ENCODE data around the gene DCP1A. TPM values are rescaled to one million over a fixed set of nuclear protein-coding genes. Genes with fewer than 3 reads are reported as not detected.

Gene DCP1A
- 16.2 TPM for polyA plus RNA-seq (2012; ENCODE audit: insufficient read length, low read depth)

DNA sequence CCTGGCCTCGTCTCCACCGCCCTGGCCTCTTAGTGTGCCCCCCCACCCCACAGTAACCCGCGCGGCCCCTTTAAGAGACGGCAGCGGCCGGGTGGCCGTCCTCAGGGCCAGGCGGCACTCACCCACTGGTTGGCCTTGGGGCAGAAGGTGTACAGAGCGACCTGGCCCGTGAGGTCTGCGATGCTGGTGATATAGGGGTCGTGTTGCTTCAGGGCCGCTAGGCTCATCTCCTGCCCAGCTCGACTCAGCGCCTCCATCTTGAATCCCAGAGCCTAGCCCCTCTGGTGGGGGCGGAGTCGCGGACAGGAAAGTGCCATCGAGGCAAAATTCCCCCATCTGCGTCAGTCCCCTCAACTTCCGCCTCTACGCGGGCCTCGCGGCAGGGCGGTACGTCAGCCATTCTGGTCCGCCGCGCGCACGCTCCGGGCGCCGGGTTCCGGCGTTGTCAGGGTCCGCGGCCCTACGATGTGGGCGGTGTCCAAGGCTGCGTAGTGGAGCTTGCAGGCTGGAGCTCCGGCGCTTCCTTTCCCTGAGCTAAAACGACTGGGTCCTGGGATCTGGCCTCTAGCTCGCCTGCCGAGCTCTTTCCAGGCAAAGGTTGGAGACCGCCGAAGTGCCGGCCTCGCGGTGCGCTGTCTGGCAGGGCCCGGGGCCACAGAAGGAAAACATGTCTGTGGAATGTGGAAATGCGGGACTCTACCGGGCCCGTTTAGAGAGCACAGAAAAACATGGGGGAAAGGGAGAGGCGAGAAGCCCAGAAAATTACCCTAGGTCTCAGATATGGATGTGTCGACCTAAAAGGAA lies at the start of gene DCP1A:
TSS of gene DCP1A (minus strand) at position 283 of the 804 bp plus-strand sequence. CDS start at position 257, 26 bp downstream.
- TF ChIP-seq FOXP2 (optimal IDR thresholded peaks at IDR 0.05; ENCODE audit: borderline replicate concordance, extremely low read depth, extremely low read length, insufficient read depth) (peak; percentile 96), TAF1 (IDR thresholded peaks at IDR 0.05; ENCODE audit: borderline replicate concordance, insufficient read depth, low read length) (peak; percentile 95), POLR2AphosphoS5 (IDR thresholded peaks at IDR 0.05; ENCODE audit: low read depth, low read length) (peak; percentile 84), SIN3A (IDR thresholded peaks at IDR 0.05; ENCODE audit: borderline replicate concordance, insufficient read depth, low read length) (no peak)
- TF ChIP-seq, protein P1, sequence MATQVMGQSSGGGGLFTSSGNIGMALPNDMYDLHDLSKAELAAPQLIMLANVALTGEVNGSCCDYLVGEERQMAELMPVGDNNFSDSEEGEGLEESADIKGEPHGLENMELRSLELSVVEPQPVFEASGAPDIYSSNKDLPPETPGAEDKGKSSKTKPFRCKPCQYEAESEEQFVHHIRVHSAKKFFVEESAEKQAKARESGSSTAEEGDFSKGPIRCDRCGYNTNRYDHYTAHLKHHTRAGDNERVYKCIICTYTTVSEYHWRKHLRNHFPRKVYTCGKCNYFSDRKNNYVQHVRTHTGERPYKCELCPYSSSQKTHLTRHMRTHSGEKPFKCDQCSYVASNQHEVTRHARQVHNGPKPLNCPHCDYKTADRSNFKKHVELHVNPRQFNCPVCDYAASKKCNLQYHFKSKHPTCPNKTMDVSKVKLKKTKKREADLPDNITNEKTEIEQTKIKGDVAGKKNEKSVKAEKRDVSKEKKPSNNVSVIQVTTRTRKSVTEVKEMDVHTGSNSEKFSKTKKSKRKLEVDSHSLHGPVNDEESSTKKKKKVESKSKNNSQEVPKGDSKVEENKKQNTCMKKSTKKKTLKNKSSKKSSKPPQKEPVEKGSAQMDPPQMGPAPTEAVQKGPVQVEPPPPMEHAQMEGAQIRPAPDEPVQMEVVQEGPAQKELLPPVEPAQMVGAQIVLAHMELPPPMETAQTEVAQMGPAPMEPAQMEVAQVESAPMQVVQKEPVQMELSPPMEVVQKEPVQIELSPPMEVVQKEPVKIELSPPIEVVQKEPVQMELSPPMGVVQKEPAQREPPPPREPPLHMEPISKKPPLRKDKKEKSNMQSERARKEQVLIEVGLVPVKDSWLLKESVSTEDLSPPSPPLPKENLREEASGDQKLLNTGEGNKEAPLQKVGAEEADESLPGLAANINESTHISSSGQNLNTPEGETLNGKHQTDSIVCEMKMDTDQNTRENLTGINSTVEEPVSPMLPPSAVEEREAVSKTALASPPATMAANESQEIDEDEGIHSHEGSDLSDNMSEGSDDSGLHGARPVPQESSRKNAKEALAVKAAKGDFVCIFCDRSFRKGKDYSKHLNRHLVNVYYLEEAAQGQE (IDR thresholded peaks at IDR 0.05; ENCODE audit: insufficient read depth in 1 of 2, low read depth in 2 of 2, low read length in 2 of 2), result peak; percentile 29 to 61; a peak in 2 of 4 replicates

DNA sequence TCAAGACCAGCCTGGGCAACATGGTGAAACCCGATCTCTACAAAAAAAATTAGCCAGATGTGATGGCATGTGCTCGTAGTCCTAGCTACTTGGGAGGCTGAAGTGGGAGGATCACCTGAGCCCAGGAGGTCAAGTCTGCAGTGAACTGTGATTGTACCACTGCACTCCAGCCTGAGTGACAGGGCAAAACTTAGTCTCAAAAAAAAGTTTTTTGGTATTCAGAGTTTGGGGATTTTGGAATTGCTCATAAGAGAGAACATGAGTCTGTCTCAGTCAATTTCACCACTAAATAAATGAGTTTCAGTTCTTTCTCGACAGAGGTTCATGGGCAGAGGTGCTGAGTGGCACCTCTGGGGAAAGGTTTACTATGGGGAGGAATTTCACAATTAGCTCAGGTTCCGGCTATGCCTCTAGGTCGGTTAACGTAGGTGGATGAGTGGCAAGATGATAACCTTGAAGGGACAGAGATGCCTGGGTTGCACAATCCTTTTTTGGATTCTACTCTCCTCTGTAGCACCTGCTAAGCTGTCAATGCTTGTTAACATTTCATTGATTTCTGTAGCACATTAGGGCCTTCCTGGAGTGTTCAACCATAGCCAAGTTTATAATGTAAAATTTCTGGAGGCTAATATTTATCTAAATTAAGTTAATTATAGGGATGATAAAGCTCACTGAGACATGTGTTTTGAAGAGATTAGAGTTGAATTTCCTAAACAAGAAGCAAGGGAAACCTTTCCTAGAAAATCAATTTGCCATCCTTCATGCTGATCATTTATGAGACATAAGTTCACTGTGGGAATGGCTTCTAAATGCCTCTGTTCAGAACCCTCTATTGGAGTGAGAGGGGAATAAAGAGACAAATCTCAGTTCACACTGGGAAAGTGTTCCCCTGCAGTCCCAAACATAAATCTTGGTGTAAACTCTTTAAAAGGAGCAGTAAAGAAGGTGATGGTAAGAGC lies 37.4 kb upstream of the DCP1A start:
- no peak for TF ChIP-seq POLR2AphosphoS5 (IDR thresholded peaks at IDR 0.05; ENCODE audit: low read depth, low read length)
- TF ChIP-seq, protein P1 (IDR thresholded peaks at IDR 0.05; ENCODE audit: insufficient read depth in 1 of 2, low read depth in 2 of 2, low read length in 2 of 2), result no peak

DNA sequence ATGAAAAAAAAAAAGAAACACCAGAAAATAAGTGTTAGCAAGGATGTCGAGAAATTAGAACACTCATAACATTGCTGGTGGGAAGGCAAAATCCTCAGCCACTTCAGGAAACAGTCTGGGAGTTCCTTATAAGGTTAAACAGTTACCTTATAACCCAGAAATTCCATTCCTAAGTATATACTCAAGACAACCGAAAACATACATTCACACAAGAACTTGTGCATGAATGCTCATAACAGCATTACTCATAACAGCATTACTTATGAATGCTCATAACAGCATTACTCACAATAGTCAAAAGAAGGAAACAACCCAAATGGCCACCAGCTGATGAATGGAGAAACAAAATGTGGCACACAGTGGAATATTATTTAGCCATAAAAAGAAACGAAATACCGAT lies 34.8 kb upstream of the DCP1A start:
- TF ChIP-seq SIN3A (IDR thresholded peaks at IDR 0.05; ENCODE audit: borderline replicate concordance, insufficient read depth, low read length) (no peak), POLR2AphosphoS5 (IDR thresholded peaks at IDR 0.05; ENCODE audit: low read depth, low read length) (no peak), FOXP2 (optimal IDR thresholded peaks at IDR 0.05; ENCODE audit: borderline replicate concordance, extremely low read depth, extremely low read length, insufficient read depth) (no peak), TAF1 (IDR thresholded peaks at IDR 0.05; ENCODE audit: borderline replicate concordance, insufficient read depth, low read length) (no peak)
- TF ChIP-seq, protein P1 (IDR thresholded peaks at IDR 0.05; ENCODE audit: insufficient read depth in 1 of 2, low read depth in 2 of 2, low read length in 2 of 2), result no peak

DNA sequence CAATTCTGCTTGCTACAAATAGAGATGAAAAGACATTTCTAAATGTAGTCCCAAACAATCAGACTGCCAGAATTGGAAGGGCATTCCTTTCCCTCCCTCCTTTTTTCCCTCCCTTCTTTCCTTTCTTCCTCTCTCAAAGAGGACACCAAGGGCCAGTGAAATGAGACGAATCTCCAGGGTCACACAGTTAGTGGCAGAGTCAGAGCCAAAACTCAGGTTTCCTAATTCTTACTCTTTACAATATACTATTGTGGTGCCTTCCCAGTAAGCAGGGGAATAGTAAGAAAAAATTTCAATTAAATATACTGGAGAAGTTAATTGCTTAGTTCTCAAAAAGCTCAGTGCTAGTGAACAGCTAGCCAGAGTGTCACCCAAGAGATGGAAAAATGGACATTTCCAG lies 33.0 kb upstream of the DCP1A start:
- TF ChIP-seq SIN3A (IDR thresholded peaks at IDR 0.05; ENCODE audit: borderline replicate concordance, insufficient read depth, low read length) (no peak), TAF1 (IDR thresholded peaks at IDR 0.05; ENCODE audit: borderline replicate concordance, insufficient read depth, low read length) (no peak), FOXP2 (optimal IDR thresholded peaks at IDR 0.05; ENCODE audit: borderline replicate concordance, extremely low read depth, extremely low read length, insufficient read depth) (no peak), POLR2AphosphoS5 (IDR thresholded peaks at IDR 0.05; ENCODE audit: low read depth, low read length) (no peak)
- TF ChIP-seq, protein P1 (IDR thresholded peaks at IDR 0.05; ENCODE audit: insufficient read depth in 1 of 2, low read depth in 2 of 2, low read length in 2 of 2), result no peak

Measured in PFSK-1 (cell line).